Measurements from ENCODE around the gene PSKH1.

PSKH1 gene

DNA sequence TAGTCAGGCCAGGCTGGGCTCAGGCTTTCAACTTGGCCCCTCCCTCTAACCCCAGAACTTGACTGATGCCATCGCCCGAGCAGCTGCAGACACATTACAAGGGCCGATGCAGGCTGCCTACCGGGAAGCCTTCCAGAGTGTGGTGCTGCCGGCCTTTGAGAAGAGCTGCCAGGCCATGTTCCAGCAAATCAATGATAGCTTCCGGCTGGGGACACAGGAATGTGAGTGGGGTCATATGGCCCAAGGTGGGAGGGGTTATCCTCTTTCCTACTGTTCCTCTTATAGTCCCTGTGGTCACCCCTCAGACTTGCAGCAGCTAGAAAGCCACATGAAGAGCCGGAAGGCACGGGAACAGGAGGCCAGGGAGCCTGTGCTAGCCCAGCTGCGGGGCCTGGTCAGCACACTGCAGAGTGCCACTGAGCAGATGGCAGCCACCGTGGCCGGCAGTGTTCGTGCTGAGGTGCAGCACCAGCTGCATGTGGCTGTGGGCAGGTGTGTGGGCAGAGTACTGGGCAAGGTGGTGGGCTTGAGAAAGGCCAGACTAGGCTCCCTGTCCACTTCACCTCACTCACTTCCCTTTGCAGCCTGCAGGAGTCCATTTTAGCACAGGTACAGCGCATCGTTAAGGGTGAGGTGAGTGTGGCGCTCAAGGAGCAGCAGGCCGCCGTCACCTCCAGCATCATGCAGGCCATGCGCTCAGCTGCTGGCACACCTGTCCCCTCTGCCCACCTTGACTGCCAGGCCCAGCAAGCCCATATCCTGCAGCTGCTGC is 10.5 kb upstream of the PSKH1 start:
- no peak for TF ChIP-seq ZBTB7A (IDR thresholded peaks at IDR 0.05; ENCODE audit: low read depth)
- no peak for TF ChIP-seq NFIC (IDR thresholded peaks at IDR 0.05)
- TF ChIP-seq FOXM1 (IDR thresholded peaks at IDR 0.05; ENCODE audit: borderline replicate concordance, low read depth) = no peak
- no peak for TF ChIP-seq TEAD4 (IDR thresholded peaks at IDR 0.05)
- TF ChIP-seq, protein P1, sequence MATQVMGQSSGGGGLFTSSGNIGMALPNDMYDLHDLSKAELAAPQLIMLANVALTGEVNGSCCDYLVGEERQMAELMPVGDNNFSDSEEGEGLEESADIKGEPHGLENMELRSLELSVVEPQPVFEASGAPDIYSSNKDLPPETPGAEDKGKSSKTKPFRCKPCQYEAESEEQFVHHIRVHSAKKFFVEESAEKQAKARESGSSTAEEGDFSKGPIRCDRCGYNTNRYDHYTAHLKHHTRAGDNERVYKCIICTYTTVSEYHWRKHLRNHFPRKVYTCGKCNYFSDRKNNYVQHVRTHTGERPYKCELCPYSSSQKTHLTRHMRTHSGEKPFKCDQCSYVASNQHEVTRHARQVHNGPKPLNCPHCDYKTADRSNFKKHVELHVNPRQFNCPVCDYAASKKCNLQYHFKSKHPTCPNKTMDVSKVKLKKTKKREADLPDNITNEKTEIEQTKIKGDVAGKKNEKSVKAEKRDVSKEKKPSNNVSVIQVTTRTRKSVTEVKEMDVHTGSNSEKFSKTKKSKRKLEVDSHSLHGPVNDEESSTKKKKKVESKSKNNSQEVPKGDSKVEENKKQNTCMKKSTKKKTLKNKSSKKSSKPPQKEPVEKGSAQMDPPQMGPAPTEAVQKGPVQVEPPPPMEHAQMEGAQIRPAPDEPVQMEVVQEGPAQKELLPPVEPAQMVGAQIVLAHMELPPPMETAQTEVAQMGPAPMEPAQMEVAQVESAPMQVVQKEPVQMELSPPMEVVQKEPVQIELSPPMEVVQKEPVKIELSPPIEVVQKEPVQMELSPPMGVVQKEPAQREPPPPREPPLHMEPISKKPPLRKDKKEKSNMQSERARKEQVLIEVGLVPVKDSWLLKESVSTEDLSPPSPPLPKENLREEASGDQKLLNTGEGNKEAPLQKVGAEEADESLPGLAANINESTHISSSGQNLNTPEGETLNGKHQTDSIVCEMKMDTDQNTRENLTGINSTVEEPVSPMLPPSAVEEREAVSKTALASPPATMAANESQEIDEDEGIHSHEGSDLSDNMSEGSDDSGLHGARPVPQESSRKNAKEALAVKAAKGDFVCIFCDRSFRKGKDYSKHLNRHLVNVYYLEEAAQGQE (IDR thresholded peaks at IDR 0.05; ENCODE audit: low read depth) = no peak

DNA sequence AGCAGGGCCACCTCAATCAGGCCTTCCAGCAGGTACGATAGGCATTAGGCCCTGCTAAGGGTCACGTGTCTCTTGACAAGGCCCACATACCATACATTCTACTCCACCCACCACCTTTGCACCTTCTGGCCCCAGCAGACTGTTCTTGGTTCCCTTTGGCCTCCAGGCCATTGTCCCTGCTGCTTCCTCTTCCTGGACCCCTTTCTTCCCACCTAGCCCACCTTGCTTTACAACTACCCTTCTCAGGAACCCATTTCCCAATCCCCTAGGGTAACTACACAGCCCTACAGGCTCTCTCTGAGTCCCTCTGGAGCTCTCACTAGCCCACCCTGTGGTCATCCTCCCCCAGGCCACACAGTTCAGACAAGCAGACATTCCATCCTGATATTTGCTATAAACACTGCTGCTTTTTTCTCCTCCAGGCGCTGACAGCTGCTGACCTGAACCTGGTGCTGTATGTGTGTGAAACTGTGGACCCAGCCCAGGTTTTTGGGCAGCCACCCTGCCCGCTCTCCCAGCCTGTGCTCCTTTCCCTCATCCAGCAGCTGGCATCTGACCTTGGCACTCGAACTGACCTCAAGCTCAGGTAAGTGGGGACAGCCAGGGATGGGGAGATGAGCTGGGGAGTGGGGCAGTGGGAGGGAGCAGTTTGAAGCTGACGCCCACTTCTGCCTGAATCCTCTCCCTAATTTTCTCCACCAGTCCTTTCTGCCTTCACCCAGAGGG is 9.7 kb upstream of the PSKH1 start:
- TF ChIP-seq, protein P2, sequence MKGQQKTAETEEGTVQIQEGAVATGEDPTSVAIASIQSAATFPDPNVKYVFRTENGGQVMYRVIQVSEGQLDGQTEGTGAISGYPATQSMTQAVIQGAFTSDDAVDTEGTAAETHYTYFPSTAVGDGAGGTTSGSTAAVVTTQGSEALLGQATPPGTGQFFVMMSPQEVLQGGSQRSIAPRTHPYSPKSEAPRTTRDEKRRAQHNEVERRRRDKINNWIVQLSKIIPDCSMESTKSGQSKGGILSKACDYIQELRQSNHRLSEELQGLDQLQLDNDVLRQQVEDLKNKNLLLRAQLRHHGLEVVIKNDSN (IDR thresholded peaks at IDR 0.05) = peak; percentile 69
- TF ChIP-seq, protein P1 (IDR thresholded peaks at IDR 0.05; ENCODE audit: low read depth) = no peak

DNA sequence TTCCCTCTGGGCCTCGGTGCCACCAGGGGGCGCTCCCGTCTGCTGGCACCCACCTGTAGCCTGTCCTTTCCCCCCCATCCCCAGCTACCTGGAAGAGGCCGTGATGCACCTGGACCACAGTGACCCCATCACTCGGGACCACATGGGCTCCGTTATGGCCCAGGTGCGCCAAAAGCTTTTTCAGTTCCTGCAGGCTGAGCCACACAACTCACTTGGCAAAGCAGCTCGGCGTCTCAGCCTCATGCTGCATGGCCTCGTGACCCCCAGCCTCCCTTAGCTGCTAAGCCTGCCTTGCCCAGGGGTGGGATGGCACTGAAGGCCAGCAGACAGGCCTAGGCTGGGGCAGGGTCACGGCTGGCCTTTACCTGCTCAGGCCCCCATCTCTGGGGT is 9.2 kb upstream of the PSKH1 start:
- TF ChIP-seq ZBTB7A (IDR thresholded peaks at IDR 0.05; ENCODE audit: low read depth) = no peak
- TF ChIP-seq RAD21 (IDR thresholded peaks at IDR 0.05; ENCODE audit: low read depth) = peak; percentile 58

DNA sequence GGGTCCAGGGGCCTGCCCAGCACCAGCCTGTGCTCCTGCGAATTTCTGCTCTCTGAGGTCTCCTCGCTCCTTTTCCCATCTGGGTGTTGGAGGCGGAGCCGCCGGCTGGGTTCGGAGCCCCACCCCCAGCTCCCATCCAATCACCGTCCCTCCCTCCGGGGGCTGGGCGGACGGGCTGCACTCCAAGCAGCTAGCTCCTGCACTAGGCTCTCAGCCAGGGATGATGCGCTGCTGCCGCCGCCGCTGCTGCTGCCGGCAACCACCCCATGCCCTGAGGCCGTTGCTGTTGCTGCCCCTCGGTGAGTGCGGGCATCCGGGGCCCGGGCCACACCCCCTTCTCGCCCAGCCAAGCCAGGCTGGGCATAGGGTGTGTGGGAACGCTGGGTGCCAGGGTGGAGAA is 8.4 kb upstream of the PSKH1 start, which contains the start of gene NRN1L:
TSS of gene NRN1L (plus strand) at position 202 of the 400 bp plus-strand sequence. CDS start at position 221, 19 bp downstream.
- TF ChIP-seq TAF1 (IDR thresholded peaks at IDR 0.05; ENCODE audit: low read depth) (no peak), RAD21 (IDR thresholded peaks at IDR 0.05; ENCODE audit: low read depth) (no peak), EP300 (IDR thresholded peaks at IDR 0.05; ENCODE audit: borderline replicate concordance) (no peak), EGR1 (IDR thresholded peaks at IDR 0.05) (no peak), YY1 (IDR thresholded peaks at IDR 0.05; ENCODE audit: low read depth) (no peak), TEAD4 (IDR thresholded peaks at IDR 0.05) (no peak), ZBTB7A (IDR thresholded peaks at IDR 0.05; ENCODE audit: low read depth) (no peak), NFIC (IDR thresholded peaks at IDR 0.05) (peak; percentile 67; the same call in 1 of the 2 replicates), CEBPB (IDR thresholded peaks at IDR 0.05) (no peak), FOXM1 (IDR thresholded peaks at IDR 0.05; ENCODE audit: borderline replicate concordance, low read depth) (no peak)
- TF ChIP-seq, protein P3, sequence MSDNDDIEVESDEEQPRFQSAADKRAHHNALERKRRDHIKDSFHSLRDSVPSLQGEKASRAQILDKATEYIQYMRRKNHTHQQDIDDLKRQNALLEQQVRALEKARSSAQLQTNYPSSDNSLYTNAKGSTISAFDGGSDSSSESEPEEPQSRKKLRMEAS (IDR thresholded peaks at IDR 0.05) = peak; percentile 49; the same call in 1 of the 2 replicates
- TF ChIP-seq, protein P2 (IDR thresholded peaks at IDR 0.05) = no peak

DNA sequence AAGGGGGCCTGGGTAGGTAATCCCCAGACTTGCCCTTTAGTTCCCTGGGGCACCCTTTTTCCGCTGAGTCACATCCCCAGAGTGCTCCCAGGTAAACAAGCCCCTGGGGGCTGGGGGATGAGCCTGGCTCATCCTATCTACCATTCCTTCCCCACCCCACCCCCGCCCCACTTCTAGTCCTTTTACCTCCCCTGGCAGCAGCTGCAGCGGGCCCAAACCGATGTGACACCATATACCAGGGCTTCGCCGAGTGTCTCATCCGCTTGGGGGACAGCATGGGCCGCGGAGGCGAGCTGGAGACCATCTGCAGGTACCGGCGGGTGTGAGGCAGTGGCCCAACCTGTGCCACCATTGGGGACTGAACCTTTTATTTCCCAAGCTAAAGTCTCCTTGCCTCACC is 7.5 kb upstream of the PSKH1 start:
- TF ChIP-seq EGR1 (IDR thresholded peaks at IDR 0.05) (no peak), NFIC (IDR thresholded peaks at IDR 0.05) (no peak), ZBTB7A (IDR thresholded peaks at IDR 0.05; ENCODE audit: low read depth) (no peak), CEBPB (IDR thresholded peaks at IDR 0.05) (no peak)
- TF ChIP-seq, protein P2 (IDR thresholded peaks at IDR 0.05) = no peak
- TF ChIP-seq, protein P3 (IDR thresholded peaks at IDR 0.05) = no peak

DNA sequence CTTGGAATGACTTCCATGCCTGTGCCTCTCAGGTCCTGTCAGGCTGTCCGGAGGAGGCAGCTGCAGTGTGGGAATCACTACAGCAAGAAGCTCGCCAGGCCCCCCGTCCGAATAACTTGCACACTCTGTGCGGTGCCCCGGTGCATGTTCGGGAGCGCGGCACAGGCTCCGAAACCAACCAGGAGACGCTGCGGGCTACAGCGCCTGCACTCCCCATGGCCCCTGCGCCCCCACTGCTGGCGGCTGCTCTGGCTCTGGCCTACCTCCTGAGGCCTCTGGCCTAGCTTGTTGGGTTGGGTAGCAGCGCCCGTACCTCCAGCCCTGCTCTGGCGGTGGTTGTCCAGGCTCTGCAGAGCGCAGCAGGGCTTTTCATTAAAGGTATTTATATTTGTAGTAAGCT is 7.1 kb upstream of the PSKH1 start:
- TF ChIP-seq, protein P3 (IDR thresholded peaks at IDR 0.05) = no peak
- TF ChIP-seq EP300 (IDR thresholded peaks at IDR 0.05; ENCODE audit: borderline replicate concordance) (no peak), CREB1 (IDR thresholded peaks at IDR 0.05; ENCODE audit: low read depth) (no peak)

Measured in Ishikawa (cell line).